ENCODE results near the gene FFAR3. TPM values are rescaled to one million over a fixed set of nuclear protein-coding genes. Genes with fewer than 3 reads are reported as not detected.
A peak's percentile ranks its signal among the peaks of the same experiment; 100 is the strongest.

The FFAR3 gene
- total and polyA plus RNA-seq, 10 donors, result 0.30 to 3.2 (median 0.73) TPM; not detected in 1

DNA sequence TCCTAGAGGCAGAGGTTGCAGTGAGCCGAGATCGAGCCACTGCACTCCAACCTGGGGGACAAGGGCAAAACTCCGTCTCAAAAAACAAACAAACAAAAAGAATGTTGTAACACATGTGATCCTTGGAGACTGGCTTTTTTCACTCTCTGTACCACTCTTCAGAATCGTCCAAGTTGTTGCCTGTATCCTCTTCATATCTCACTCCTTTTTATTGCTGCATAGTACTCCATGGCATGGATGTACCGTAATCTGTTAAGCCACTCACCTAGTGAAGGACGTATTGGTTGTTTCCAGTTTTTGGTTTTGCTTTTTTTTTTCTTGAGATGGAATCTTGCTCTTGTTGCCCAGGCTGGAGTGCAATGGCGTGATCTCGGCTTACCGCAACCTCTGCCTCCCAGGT is 36.2 kb upstream of the FFAR3 start:
- Histone ChIP-seq H3K36me3 (no peaks in the 10 kb centered on the region), H3K4me3 (no peak overlapping the region), H3K27ac (peak overlapping the region in 2 of 8 donors; percentile 47 to 82), H3K4me1 (peaks cover 24 to 81% (median 62%) of the 10 kb centered on the region in 6 donors), H3K27me3 (replicated peaks in 1 of 7) (no peaks in the 10 kb centered on the region), H3K9me3 (peaks cover 0 to 9% (median 2%) of the 10 kb centered on the region in 8 donors)
- WGBS, 5 donors, result 95 to 98% (median 96%) methylated on average over 9 of the region's 9 CpGs
- intact Hi-C loops (cut with DNase I; ENCODE audit: low total_unique reads), result no loop called here
- no peak for DNase-seq
- no peak for TF ChIP-seq POLR2AphosphoS5 (IDR thresholded peaks at IDR 0.05)
- TF ChIP-seq, protein P1, sequence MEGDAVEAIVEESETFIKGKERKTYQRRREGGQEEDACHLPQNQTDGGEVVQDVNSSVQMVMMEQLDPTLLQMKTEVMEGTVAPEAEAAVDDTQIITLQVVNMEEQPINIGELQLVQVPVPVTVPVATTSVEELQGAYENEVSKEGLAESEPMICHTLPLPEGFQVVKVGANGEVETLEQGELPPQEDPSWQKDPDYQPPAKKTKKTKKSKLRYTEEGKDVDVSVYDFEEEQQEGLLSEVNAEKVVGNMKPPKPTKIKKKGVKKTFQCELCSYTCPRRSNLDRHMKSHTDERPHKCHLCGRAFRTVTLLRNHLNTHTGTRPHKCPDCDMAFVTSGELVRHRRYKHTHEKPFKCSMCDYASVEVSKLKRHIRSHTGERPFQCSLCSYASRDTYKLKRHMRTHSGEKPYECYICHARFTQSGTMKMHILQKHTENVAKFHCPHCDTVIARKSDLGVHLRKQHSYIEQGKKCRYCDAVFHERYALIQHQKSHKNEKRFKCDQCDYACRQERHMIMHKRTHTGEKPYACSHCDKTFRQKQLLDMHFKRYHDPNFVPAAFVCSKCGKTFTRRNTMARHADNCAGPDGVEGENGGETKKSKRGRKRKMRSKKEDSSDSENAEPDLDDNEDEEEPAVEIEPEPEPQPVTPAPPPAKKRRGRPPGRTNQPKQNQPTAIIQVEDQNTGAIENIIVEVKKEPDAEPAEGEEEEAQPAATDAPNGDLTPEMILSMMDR (IDR thresholded peaks at IDR 0.05 in 8 of 11, conservative IDR thresholded peaks at IDR 0.05 in 3 of 11), result no peak

DNA sequence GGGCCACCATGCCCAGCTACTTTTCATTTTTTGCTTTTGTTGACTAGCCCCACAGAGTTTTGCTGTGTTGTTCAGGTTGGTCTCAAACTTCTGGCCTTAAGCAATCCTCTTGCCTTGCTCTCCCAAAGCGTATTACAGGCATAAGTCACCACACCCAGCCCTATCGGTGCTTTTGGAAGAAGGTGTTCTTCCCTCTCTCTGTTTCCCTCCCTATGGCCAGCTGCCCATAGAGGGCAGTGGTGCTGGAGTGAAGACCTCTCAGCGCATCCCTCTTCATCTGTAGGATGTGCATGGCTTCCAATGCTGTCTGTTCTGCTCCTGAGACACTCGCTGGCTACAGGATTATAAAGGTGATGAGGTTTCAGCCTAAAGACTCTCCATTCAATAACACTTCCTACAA is 30.6 kb upstream of the FFAR3 start:
- 71 to 87% (median 86%) methylated on average over 4 of the region's 4 CpGs for WGBS, 5 donors
- Histone ChIP-seq H3K36me3 (peaks cover 0 to 3% (median 0%) of the 10 kb centered on the region in 6 donors), H3K4me3 (no peak overlapping the region), H3K9me3 (no peaks in the 10 kb centered on the region), H3K4me1 (peaks cover 0 to 66% (median 21%) of the 10 kb centered on the region in 6 donors), H3K27ac (peak overlapping the region in 1 of 8 donors; percentile 87), H3K27me3 (replicated peaks in 1 of 7) (peaks cover 0 to 13% (median 0%) of the 10 kb centered on the region in 7 donors)
- intact Hi-C loops (cut with DNase I; ENCODE audit: low total_unique reads), result no loop called here
- no peak for DNase-seq
- TF ChIP-seq, protein P1 (IDR thresholded peaks at IDR 0.05 in 8 of 11, conservative IDR thresholded peaks at IDR 0.05 in 3 of 11), result no peak
- no peak for TF ChIP-seq POLR2AphosphoS5 (IDR thresholded peaks at IDR 0.05)
- TF ChIP-seq POLR2A (IDR thresholded peaks at IDR 0.05), result no peak

DNA sequence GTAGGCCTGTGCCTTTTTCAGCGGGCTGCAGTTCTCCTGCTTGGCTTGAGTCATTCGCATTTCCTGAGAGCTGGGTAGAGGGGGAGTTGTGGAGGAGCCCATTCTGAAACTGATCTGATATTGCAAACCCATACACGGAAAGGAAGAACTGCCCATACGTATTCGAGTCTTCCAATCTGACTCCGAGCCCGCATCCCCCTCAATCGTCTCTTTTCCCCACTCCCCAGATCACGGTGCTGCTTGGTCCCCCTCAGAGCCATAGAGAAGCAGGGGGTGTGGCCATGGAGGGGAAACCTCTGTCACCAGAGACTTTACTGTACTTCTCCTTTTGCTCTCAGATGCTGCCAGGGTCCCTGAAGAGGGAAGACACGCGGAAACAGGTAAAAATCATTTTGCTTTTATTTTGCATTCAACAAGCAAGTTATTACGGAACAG is 29.4 kb upstream of the FFAR3 start, which contains the start of gene CD22:
CD22 (plus strand) TSS at position 337 of the 435 bp plus-strand sequence. CDS start 2,854 bp downstream, outside the sequence.
- intact Hi-C loops (cut with DNase I; ENCODE audit: low total_unique reads), result no loop called here
- Histone ChIP-seq H3K4me1 (peaks cover 0 to 66% (median 25%) of the 10 kb centered on the region in 6 donors), H3K27ac (peak within 1 kb of the TSS; percentile 17 to 90 (median 82)), H3K9me3 (no peaks in the 10 kb centered on the region), H3K27me3 (replicated peaks in 1 of 7) (peaks cover 0 to 13% (median 0%) of the 10 kb centered on the region in 7 donors), H3K36me3 (peaks cover 0 to 7% (median 0%) of the 10 kb centered on the region in 6 donors), H3K4me3 (peak within 1 kb of the TSS; percentile 29 to 77 (median 48))
- 22 to 51% (median 34%) methylated on average over 12 of the region's 12 CpGs for WGBS, 5 donors
- peak; percentile 87 for DNase-seq
- TF ChIP-seq POLR2AphosphoS5 (IDR thresholded peaks at IDR 0.05), result peak in 2 of 3 donors; percentile 75 to 98
- TF ChIP-seq, protein P1 (IDR thresholded peaks at IDR 0.05 in 8 of 11, conservative IDR thresholded peaks at IDR 0.05 in 3 of 11), result no peak
- TF ChIP-seq POLR2A (IDR thresholded peaks at IDR 0.05), result peak in 2 of 3 donors; percentile 80 to 90

DNA sequence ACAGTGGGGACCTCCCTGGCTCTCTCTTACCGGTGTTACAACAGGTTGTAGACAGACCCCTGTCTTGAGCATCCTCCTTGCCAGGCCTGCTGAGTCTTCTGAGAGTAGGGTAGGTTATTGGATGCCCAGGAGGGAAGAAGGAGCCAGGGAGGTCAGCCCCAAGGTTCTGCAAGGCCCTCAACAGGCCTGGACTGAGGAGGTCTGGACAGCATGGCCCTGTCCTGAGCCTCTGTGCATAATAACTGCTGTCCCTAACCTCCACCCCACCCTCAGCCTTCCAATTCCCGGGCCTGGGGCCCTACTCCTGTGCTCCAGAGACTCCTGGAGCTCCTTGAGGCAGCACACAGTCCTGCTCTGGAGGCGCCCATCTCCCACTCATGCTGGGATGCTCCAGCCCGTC is 28.9 kb upstream of the FFAR3 start:
- TF ChIP-seq, protein P1 (IDR thresholded peaks at IDR 0.05 in 8 of 11, conservative IDR thresholded peaks at IDR 0.05 in 3 of 11), result no peak
- TF ChIP-seq POLR2AphosphoS5 (IDR thresholded peaks at IDR 0.05), result peak in 2 of 3 donors; percentile 40 to 47
- intact Hi-C loops (cut with DNase I; ENCODE audit: low total_unique reads), result no loop called here
- peak overlapping the region; percentile 17 to 90 (median 82) for H3K27ac ChIP-seq
- H3K4me3 ChIP-seq, result peak overlapping the region; percentile 29 to 77 (median 48)
- peaks cover 0 to 13% (median 0%) of the 10 kb centered on the region in 7 donors for H3K27me3 ChIP-seq (replicated peaks in 1 of 7)
- peaks cover 0 to 66% (median 26%) of the 10 kb centered on the region in 6 donors for H3K4me1 ChIP-seq
- 36 to 72% (median 67%) methylated on average over 4 of the region's 4 CpGs for WGBS, 5 donors
- DNase-seq, result no peak
- H3K9me3 ChIP-seq, result no peaks in the 10 kb centered on the region
- H3K36me3 ChIP-seq, result peaks cover 0 to 12% (median 0%) of the 10 kb centered on the region in 6 donors

Measured in spleen (tissue), 11 donors.